Type B pancreatic cell (in vitro differentiated cells): ENCODE measurements around the gene CPE. TPM values are rescaled to one million over a fixed set of nuclear protein-coding genes. Genes with fewer than 3 reads are reported as not detected.

Experiments used
- DNase-seq: peaks from one replicate; pipeline ENCODE4 v3.0.0; 2021; ENCODE audit warnings: mixed read lengths; ENCODE audit not compliant: unreplicated experiment; ENCODE audit errors: extremely low spot score
- H3K27ac Mint-ChIP-seq: 2 replicates; pipeline ENCODE4 v1.8.0; 2021; ENCODE audit warnings: mild to moderate bottlenecking, mixed read lengths
- H3K27me3 Mint-ChIP-seq: 2 replicates; pipeline ENCODE4 v1.8.0; 2021; ENCODE audit warnings: mixed read lengths
- H3K36me3 Mint-ChIP-seq: 2 replicates; pipeline ENCODE4 v1.8.0; 2021; ENCODE audit warnings: mixed read lengths
- H3K4me1 Mint-ChIP-seq: one replicate; pipeline ENCODE4 v1.8.0; 2021; ENCODE audit warnings: mixed read lengths; ENCODE audit not compliant: unreplicated experiment
- H3K4me3 Mint-ChIP-seq: 2 replicates; pipeline ENCODE4 v1.8.0; 2021; ENCODE audit warnings: mild to moderate bottlenecking, mixed read lengths
- H3K9me3 Mint-ChIP-seq: 2 replicates; pipeline ENCODE4 v1.8.0; 2021; ENCODE audit warnings: mixed read lengths
- total RNA-seq: library from RNA; stranded (reverse); gene quantifications from 2 replicates; pipeline ENCODE4 v1.2.1, GENCODE V29; 2021; ENCODE audit warnings: low replicate concordance
- TF ChIP-seq, protein P1 (sequence below): fragments of 200-600 bp; sonication (generic); conservative IDR thresholded peaks from 2 replicates; pipeline ENCODE4 v1.5.0; 2021; ENCODE audit warnings: antibody characterized with exemption, mild to moderate bottlenecking

The CPE gene
- total RNA-seq, 1 donor from 2014 or later = 149 TPM

DNA sequence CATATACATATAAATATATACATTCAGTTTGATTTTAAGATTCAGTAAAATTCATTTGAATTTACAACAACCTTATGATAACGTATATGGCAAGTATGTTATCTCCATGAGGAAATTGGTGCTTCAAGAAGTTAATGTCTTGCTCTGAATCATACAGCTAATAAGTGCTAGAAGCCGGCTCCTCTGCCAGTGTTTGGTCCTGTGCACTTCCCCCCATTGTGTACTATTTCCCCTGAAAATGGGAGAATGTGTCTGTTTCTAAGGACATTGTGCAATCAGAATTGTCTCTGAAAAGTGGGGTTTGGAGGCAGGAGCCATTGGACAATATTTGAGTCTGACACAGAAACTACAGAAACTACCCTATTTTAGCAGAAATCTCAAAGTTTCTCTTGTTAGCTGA lies 135.9 kb downstream of the CPE start:
- Mint-ChIP-seq H3K36me3 (no peaks in the 10 kb centered on the region), H3K4me3 (no peak overlapping the region)

DNA sequence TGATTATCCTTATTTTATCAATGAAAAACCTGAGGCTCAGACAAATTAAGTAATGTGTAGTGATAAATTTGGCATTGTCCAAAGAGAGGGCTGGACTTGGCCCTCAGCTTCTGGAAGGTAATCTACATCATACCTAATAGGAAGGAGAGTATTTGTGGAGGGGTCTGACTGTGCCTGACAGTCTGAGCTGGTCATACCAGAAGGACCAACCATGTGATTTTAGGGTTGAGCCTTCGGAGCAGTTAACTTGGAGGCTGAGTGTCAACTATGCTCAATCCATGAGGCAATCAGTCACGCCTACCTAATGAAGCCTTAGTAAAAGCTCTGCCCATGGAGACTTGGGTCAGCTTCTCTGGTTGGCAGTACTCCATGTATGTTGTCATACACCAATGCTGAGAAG lies 136.4 kb downstream of the CPE start:
- Mint-ChIP-seq H3K27me3 (peaks cover 7% of the 10 kb centered on the region), H3K9me3 (no peaks in the 10 kb centered on the region), H3K4me3 (no peak overlapping the region), H3K4me1 (no peaks in the 10 kb centered on the region), H3K27ac (no peak overlapping the region), H3K36me3 (no peaks in the 10 kb centered on the region)
- TF ChIP-seq, protein P1, sequence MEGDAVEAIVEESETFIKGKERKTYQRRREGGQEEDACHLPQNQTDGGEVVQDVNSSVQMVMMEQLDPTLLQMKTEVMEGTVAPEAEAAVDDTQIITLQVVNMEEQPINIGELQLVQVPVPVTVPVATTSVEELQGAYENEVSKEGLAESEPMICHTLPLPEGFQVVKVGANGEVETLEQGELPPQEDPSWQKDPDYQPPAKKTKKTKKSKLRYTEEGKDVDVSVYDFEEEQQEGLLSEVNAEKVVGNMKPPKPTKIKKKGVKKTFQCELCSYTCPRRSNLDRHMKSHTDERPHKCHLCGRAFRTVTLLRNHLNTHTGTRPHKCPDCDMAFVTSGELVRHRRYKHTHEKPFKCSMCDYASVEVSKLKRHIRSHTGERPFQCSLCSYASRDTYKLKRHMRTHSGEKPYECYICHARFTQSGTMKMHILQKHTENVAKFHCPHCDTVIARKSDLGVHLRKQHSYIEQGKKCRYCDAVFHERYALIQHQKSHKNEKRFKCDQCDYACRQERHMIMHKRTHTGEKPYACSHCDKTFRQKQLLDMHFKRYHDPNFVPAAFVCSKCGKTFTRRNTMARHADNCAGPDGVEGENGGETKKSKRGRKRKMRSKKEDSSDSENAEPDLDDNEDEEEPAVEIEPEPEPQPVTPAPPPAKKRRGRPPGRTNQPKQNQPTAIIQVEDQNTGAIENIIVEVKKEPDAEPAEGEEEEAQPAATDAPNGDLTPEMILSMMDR = no peak
- no peak for DNase-seq

More for the DNA sequence above, 135.9 kb downstream of the CPE start:
- TF ChIP-seq, protein P1 = no peak
- no peaks in the 10 kb centered on the region for H3K9me3 Mint-ChIP-seq
- peaks cover 7% of the 10 kb centered on the region for H3K27me3 Mint-ChIP-seq
- no peak overlapping the region for H3K27ac Mint-ChIP-seq
- DNase-seq = no peak
- no peaks in the 10 kb centered on the region for H3K4me1 Mint-ChIP-seq

DNA sequence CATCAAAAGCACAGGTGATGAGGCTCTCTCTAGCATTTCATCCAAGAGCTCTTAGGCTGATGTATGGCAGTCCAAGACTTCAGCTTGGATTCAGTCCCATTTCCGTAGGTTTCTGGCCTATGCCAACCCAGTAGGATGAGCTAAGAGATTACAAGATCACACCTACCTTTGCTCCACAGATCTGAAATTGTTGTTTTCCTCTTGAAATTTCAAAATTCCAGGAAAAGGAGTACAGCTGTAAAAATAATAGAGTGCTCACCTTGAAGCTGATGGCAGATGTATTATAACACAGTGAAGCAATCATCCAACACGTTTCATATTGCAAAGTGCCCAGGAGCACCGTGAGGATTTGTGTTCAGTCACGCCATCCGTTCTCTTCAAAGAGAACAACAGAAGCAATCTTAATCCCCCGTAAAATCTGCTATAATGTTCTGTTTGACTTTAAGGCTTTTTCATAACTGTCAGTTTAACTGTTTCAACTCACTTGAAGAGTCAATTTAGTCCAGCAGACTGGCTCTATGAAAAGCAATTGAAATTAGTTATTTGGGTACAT lies 137.5 kb downstream of the CPE start:
- no peak for DNase-seq
- Mint-ChIP-seq H3K27ac (no peak overlapping the region), H3K9me3 (no peaks in the 10 kb centered on the region), H3K4me3 (no peak overlapping the region), H3K36me3 (no peaks in the 10 kb centered on the region), H3K27me3 (peaks cover 7% of the 10 kb centered on the region), H3K4me1 (no peaks in the 10 kb centered on the region)
- TF ChIP-seq, protein P1 = no peak

DNA sequence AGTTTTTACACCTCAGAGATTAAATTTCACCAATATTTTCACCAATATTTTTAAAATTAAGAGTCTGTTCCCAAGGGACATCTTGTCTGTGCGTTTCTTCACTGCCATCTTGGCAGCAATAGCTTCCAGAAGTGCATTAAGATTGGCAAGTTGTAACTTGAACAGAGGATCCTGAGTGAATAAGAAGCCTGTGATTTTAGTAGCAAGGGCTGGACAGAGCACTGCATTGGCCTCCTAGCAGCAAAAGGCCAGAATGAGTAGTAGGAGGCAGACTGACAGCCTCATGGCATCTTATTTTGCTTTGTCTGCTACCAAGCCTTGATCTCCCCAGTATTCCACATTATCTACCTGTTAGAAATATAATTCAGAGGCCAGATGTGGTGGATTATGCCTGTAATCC lies 138.4 kb downstream of the CPE start:
- Mint-ChIP-seq H3K4me3 (no peak overlapping the region), H3K27ac (no peak overlapping the region), H3K4me1 (no peaks in the 10 kb centered on the region), H3K9me3 (no peaks in the 10 kb centered on the region), H3K36me3 (no peaks in the 10 kb centered on the region), H3K27me3 (peaks cover 7% of the 10 kb centered on the region)
- DNase-seq = no peak
- TF ChIP-seq, protein P1 = no peak

DNA sequence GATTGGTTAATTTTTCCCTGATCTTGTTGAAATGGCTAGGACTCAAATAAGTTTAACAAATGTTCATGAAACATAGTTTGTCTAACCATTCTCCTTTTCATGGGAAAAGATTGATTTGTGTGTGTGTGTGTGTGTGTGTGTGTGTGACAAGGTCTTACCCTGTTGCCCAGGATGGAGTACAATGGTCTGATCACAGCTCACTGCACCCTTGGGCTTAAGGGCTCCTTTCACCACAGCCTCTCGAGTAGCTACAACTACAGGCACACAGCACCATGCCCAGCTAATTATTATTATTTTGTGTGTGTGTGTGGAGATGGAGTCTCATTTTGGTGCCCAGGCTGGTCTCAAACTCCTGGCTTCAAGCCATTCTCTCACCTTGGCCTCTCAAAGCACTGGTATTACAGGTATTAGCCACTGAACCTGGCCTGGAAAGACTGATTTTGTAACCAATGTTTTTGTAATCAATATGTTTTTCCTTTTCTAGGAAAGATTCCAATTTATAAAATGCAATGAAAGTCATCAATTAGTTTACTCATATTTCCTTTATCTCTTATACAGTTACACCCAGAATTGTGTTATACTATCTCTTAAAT lies 139.3 kb downstream of the CPE start:
- DNase-seq = no peak
- Mint-ChIP-seq H3K9me3 (no peaks in the 10 kb centered on the region), H3K36me3 (no peaks in the 10 kb centered on the region), H3K27ac (no peak overlapping the region), H3K27me3 (peaks cover 7% of the 10 kb centered on the region), H3K4me1 (no peaks in the 10 kb centered on the region), H3K4me3 (no peak overlapping the region)
- TF ChIP-seq, protein P1 = no peak
